ENCODE measurements around the gene PSD4. TPM values are rescaled to one million over a fixed set of nuclear protein-coding genes. Genes with fewer than 3 reads are reported as not detected.

Gene PSD4
- total RNA-seq, 4 donors from 2014 or later = 48.2 to 193 (median 87.4) TPM

DNA sequence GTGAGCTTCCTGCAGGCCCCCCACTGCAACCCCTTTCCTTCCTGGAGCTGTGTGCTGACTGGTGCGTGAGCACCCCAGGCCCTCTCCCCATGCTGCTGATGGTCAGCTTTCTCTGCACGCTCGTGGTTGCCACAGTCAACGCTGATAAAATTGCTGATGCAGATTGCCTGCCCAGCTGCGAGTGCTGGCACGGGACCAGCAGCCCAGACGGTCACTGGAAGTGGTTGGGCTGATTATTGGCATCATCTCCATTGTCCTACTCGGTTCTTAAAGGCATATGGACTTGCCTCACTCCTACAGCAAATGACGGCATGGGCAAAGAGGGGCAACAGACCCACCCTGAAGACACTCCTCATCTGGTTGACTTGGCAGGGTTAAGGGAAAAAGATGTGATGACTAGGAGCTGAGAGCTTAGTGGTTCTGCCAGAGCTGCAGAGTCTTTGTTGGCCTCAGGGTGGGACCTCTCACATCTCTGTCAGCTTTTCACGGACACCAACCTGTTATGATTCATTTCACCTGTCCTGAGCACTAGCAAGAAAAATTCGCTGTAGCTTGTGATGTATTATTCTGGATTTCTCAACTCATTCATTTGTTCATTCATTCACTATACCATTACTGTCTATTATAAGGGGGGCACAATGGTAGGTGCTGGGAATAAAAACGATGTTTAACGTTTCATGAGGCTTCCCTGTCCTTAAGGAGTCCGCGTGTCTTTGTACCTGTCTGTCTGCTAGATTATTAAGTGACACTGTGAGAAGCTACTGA is 66.6 kb downstream of the PSD4 start:
- peaks cover 3 to 24% (median 16%) of the 10 kb centered on the region in 4 donors for H3K4me1 ChIP-seq
- H3K9me3 ChIP-seq = no peaks in the 10 kb centered on the region
- no peak overlapping the region for H3K4me3 ChIP-seq
- DNase-seq = peak; percentile 70
- WGBS, 2 donors (ENCODE audit: low coverage in 1 of 2) = 39 to 58% methylated on average over 4 to 15 of the region's 15 CpGs
- in situ Hi-C loops (cut with MboI; ENCODE audit: low pct_ligation_motif_present in 1 of 4, low pct_unique_long_range_greater_than_20kb in 1 of 4, low sequenced_read_pairs in 3 of 4) = no loop called here
- TF ChIP-seq, protein P1, sequence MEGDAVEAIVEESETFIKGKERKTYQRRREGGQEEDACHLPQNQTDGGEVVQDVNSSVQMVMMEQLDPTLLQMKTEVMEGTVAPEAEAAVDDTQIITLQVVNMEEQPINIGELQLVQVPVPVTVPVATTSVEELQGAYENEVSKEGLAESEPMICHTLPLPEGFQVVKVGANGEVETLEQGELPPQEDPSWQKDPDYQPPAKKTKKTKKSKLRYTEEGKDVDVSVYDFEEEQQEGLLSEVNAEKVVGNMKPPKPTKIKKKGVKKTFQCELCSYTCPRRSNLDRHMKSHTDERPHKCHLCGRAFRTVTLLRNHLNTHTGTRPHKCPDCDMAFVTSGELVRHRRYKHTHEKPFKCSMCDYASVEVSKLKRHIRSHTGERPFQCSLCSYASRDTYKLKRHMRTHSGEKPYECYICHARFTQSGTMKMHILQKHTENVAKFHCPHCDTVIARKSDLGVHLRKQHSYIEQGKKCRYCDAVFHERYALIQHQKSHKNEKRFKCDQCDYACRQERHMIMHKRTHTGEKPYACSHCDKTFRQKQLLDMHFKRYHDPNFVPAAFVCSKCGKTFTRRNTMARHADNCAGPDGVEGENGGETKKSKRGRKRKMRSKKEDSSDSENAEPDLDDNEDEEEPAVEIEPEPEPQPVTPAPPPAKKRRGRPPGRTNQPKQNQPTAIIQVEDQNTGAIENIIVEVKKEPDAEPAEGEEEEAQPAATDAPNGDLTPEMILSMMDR (IDR thresholded peaks at IDR 0.05) = no peak
- TF ChIP-seq EP300 (IDR thresholded peaks at IDR 0.05; ENCODE audit: low read depth) (no peak), POLR2AphosphoS5 (IDR thresholded peaks at IDR 0.05) (peak; percentile 30 to 60 (median 39)), POLR2A (IDR thresholded peaks at IDR 0.05) (no peak)
- no peaks in the 10 kb centered on the region for H3K36me3 ChIP-seq
- H3K27me3 ChIP-seq = no peaks in the 10 kb centered on the region
- intact Hi-C loops (cut with DNase I; ENCODE audit: low total_unique reads) = no loop called here
- H3K27ac ChIP-seq = peak overlapping the region; percentile 25 to 49 (median 36)

DNA sequence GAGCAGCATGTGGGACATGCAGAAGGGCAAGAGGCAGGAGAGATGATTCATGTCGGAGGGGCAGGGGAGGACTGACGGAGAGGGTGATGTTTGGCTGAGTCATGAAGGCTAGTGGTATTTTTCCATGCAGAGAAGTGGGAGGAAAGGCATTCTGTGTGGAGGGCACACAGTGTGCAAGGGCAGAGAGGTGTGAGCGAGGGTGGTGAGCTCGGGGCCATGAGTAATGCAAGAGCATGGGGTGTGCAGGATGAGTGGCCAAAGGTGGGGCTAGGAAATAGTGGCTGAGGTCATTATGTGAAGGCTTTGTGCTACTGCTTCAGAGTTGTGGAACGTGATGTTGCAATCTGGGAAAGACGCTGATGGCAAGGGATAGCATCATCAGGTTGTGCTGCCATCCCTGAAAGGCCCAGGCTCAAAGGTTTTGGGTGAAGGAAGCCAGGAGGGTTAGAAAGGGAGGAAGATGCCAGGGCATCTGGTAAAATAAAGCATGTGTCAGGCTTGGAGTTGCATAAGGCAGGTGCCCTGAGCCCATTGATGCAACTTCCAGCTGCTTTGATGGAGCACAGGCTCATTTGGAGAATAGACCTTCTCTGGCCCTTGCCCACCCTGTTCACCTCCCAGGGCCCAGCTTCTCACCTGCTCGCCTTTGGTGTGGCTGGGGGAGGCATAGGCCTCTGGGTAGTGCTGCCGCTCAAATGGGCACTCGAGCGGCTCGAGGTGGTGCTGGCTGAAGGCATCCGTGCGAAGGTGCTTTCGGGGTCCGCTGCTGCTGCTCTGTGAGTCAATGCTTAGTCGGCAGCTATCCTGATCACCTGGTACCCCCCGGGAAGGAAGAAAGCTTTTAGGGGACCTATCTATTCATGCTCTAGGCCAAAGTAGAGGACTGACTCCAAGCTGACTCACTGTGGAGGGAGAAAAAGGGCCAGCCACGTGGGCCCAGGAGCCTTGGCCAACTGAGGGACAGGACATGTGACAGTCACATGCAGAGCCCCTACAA is 67.4 kb downstream of the PSD4 start:
- in situ Hi-C loops (cut with MboI; ENCODE audit: low pct_ligation_motif_present in 1 of 4, low pct_unique_long_range_greater_than_20kb in 1 of 4, low sequenced_read_pairs in 3 of 4) = no loop called here
- Histone ChIP-seq H3K9me3 (no peaks in the 10 kb centered on the region), H3K4me3 (no peak overlapping the region), H3K27ac (peak overlapping the region; percentile 20 to 49 (median 34)), H3K36me3 (no peaks in the 10 kb centered on the region), H3K27me3 (no peaks in the 10 kb centered on the region), H3K4me1 (peaks cover 3 to 24% (median 16%) of the 10 kb centered on the region in 4 donors)
- WGBS, 2 donors (ENCODE audit: low coverage in 1 of 2) = 54 to 80% methylated on average over 6 to 17 of the region's 18 CpGs
- peak; percentile 52 for DNase-seq
- intact Hi-C loops (cut with DNase I; ENCODE audit: low total_unique reads) = no loop called here
- TF ChIP-seq EP300 (IDR thresholded peaks at IDR 0.05; ENCODE audit: low read depth) = no peak
- peak; percentile 22 to 28 (median 24) for TF ChIP-seq POLR2AphosphoS5 (IDR thresholded peaks at IDR 0.05)
- TF ChIP-seq POLR2A (IDR thresholded peaks at IDR 0.05) = no peak

DNA sequence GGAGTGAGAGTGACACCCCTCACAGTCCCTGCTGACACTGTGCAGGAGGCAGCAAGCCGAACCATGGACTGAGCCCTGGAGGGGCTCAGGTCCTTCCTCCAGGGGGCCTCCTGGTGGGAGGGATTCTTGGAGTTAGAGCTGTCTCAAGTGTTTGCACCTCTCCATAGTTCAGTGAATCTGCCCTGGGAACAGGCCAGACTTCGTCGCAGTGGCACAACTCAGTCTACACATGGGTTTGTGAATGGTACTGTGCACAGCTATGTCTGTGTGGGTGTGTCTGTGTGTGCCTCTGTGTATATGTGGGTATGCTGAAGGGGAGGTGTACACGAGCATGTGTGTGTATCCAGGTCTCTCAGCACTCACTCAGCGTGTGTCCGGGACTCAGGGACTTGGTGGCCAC is 68.6 kb downstream of the PSD4 start:
- intact Hi-C loops (cut with DNase I; ENCODE audit: low total_unique reads) (no loop called here), in situ Hi-C loops (cut with MboI; ENCODE audit: low pct_ligation_motif_present in 1 of 4, low pct_unique_long_range_greater_than_20kb in 1 of 4, low sequenced_read_pairs in 3 of 4) (no loop called here)
- no peaks in the 10 kb centered on the region for H3K27me3 ChIP-seq
- no peak overlapping the region for H3K4me3 ChIP-seq
- no peak for TF ChIP-seq POLR2A (IDR thresholded peaks at IDR 0.05)
- TF ChIP-seq EP300 (IDR thresholded peaks at IDR 0.05; ENCODE audit: low read depth) = no peak
- TF ChIP-seq, protein P1 (IDR thresholded peaks at IDR 0.05) = no peak
- TF ChIP-seq POLR2AphosphoS5 (IDR thresholded peaks at IDR 0.05) = no peak
- 95% methylated on average over 6 of the region's 6 CpGs; no CpG with 5 or more reads in 1 of the 2 donors for WGBS, 2 donors (ENCODE audit: low coverage in 1 of 2)
- H3K4me1 ChIP-seq = peaks cover 3 to 24% (median 16%) of the 10 kb centered on the region in 4 donors
- no peaks in the 10 kb centered on the region for H3K36me3 ChIP-seq
- no peak for DNase-seq
- H3K27ac ChIP-seq = no peak overlapping the region
- no peaks in the 10 kb centered on the region for H3K9me3 ChIP-seq

DNA sequence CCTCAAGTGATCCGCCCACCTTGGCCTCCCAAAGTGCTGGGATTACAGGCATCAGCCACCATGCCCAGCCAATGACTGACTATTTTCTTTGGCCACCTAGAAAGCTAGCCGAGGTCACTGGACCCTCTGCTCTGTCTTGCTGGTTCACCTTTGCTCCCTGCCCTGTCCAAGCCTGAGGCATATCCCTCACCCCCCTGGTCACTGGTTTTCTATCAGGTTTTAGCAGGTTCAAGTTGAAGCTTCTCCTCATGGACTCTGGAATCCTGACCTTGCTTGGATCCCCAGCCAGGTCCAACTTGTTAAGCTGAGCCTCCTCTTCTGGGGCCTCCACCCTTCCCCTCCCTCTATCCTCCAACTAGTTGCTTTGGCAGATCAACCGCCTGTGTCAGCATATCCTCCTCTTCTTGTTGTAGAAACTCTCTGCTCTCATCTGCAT is 71.5 kb downstream of the PSD4 start:
- H3K9me3 ChIP-seq = no peaks in the 10 kb centered on the region
- no peaks in the 10 kb centered on the region for H3K36me3 ChIP-seq
- no peaks in the 10 kb centered on the region for H3K27me3 ChIP-seq
- no peak overlapping the region for H3K27ac ChIP-seq
- no peak overlapping the region for H3K4me3 ChIP-seq
- in situ Hi-C loops (cut with MboI; ENCODE audit: low pct_ligation_motif_present in 1 of 4, low pct_unique_long_range_greater_than_20kb in 1 of 4, low sequenced_read_pairs in 3 of 4) (loop anchor here in 2 of 4 donors (5.0 kb wide), 1 partner anchor 127 kb away; no protein-coding TSS in a partner anchor), intact Hi-C loops (cut with DNase I; ENCODE audit: low total_unique reads) (loop anchor here (5.0 kb wide), 1 partner anchor 127 kb away; no protein-coding TSS in a partner anchor)
- H3K4me1 ChIP-seq = peaks cover 0 to 17% (median 9%) of the 10 kb centered on the region in 4 donors
- WGBS, 2 donors (ENCODE audit: low coverage in 1 of 2) = 89 to 91% methylated on average over 1 to 3 of the region's 3 CpGs
- TF ChIP-seq EP300 (IDR thresholded peaks at IDR 0.05; ENCODE audit: low read depth) (no peak), POLR2A (IDR thresholded peaks at IDR 0.05) (no peak), POLR2AphosphoS5 (IDR thresholded peaks at IDR 0.05) (no peak)
- TF ChIP-seq, protein P1 (IDR thresholded peaks at IDR 0.05) = no peak
- no peak for DNase-seq
